Measurements from ENCODE around the gene PLK5.
"Not testable (repeated sequence)": the region's sequence is repeated elsewhere in the genome, so short reads cannot be mapped to it uniquely, and the experiment has no call there.

The PLK5 gene

DNA sequence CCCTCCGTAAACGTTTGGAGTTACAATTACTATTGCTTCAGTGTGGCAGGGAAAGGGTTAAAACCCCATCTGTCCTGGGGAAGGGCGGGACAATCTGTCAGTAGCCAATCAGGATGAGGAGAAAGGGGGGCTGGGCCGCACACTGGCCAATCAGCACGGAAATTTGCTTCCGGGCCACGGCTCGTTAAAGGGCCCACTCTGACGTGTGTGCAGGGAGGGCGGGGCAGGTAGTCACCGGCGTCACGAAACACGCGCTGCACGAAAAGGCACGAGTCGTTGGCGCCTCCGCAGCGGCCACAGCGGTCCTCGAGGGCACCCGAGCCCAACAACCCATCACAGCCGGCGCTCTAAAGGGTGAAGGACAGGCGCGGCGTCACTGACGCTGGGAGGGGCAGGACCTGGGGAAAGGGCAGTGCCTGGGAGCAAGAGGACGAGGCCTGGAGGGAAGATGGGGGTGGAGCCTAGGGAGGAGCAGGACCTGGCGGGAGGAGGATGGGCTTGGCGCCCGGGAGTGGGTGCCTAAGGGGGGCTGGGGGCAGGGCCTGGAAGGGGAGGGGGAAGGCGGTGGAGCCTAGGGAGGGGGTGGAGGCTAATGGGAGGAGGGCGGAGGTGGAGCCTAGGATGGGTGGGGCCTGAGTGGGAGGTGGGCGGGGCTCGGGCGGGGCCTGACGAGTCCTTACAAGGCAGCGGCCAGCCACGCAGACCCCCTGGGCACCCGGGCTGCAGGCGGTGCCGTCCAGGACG lies 15.9 kb upstream of the PLK5 start:
- DNase-seq = peak; percentile 89 to 95 (median 92)

DNA sequence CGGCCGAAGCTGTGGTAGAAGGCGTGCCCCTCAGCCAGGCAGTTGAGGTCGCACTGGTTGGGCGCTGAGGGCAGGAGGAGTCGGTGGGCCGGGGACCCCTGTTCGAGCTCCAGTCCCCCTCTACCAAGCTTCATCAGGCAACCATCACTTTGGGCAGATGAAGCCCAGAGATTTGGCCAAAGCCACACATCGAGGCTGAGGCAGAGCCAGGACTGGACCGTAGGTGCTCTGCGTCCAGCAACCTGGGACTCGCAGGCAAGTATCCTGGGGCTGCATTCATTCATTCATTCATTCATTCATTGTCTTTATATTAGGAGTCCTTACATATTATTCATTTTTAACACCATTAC lies 15.4 kb upstream of the PLK5 start:
- DNase-seq = no peak

DNA sequence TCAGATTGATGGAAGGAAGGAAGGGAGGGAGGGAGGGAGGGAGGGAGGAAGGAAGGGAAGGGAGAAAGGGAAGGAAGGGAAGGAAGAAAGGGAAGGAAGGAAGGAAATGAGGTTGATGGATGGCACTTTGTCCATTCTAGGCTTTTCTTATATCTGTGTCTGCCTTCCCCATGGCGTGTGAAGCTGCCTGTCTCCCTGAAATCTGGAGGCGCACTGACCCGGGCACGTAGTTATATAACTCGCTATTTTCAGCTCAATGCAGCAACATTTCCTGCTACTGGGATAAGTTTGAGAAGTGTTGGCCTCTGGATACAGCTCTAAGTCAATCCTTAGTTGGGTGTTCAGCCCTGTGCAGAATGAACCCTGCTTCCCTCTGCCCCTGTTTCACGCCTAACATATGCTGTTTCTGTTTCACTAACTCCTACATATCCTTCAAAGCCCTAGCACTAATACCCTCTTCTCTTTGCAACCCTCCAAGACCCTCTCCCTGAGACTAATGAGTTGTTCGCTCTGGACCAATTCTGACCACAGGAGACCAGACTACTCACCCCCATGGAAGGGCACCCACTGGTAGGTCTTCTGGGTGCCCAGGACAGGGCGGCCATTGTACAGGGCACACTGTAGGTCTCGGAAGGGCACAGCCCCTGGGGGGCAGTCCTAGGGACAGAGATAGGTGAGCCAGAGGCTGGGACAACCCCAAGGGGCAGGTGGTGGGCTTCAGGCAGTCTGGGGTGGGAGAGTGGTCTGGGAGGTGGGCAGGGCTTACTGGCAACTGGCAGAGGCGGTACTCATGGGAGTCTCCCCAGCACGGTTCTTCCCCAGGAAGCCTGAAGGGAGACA lies 14.1 kb upstream of the PLK5 start:
- no peak for DNase-seq

- no peak for DNase-seq
Measured at GRCh38 chr19:1510442-1510806, 13.5 kb upstream of the PLK5 start.

DNA sequence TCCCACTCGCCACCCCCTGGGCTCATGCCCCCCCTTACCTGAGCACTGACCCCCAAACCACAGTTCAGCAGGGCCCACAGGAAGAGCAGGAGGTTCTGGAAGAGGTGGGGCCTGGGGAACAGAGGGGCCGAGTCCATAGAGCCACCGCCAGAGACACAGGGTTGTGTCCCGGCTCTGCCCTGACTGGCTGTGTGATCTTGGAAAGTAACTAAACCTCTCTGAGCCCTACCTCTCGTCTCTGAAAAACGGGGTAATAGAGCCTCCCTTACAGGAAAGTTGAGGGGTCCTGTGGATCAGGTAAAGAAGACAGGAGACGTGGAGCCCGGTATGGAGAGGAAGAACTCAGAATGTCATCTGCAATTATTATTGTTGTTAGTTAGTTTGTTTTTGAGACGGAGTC lies 13.1 kb upstream of the PLK5 start:
- no peak for DNase-seq

DNA sequence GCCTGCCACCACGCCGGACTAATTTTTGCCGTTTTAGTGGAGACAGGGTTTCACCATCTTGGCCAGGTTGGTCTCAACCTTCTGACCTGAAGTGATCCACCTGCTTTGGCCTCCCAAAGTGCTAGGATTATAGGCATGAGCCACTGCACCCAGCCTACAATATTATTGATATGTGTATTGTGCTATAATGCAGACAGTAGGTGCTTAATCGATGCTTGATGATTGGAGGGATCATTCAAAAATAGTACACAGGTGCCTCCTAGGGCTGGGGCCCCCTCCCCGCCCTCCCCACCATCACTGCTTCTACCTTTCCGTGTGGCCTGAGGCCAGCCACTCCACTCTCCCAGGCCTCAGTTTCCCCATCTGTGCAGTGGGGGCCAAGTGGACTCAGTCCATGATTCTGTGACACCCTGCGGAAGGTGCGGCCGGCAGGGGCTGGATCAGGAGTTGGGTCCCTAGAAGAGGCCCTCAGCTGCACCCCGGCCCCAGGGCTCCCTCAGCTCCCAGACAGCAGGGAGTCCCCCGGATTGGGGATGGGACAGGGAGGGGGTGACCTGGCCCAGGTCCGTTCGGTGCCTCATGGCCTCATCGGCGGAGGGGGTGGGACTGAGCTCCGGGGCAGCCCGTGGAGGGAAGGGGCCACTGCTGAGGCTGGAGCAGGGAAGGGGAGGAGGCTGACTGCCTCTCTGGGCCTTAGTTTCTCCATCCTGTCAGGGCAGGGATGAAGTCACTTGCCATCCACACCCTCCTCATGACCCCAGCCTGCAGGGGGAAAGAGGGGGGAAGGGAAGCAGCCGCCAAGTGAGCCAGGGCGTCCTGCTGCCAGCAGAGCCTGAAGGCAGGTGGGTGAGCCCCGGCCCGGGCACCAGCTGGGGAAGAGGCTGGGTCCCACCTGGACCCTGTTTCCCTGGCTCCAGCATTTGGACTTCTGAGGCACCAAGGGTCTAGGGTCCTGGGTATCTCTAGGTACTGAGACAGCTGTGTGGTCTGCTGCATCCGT lies 12.3 kb upstream of the PLK5 start:
- no peak for DNase-seq

DNA sequence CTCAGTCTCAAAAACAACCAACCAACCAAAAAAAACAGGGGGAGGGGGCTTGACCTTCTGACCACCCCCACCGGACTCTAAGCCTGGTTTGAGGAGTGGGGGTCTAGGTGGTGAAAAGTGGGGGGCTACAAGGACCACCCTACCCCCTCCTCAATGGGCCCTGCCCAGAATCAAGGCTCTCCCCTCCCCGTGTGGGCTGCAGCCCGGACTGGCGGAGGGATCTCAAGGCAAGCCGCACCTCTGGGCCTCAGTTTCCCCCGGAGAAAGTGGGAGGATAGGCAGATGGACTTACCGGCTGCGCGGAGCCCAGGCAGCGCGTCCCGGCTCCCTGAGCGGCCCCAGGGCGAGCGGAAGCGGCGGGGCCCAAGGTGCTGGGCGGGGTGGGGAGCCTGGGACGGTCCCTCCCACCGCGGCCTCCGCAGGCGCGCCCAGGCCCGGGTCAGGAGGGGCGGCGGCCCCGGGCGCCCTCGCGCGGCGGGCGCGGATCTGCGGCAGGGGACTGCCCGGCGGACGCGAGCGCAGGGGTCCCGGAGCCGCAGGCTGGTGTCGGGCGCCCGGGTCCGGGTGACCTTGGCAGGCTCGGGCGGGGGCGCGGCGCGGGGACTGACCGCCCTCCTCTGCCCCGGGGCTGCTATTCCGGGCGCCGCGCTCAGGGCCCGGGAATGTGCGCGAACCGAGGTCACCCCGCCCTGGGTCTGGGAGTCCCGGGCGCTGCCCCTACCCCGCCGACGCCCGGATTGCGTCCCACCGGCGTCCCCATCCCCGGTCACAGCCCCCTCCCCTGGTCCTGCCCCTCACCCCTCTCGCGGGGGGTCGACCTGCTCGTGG lies 11.0 kb upstream of the PLK5 start, which contains the start of gene ADAMTSL5:
ADAMTSL5 (minus strand) TSS at position 349 of the 828 bp plus-strand sequence. CDS start 2,076 bp downstream, outside the sequence.
- DNase-seq = peak; percentile 14 to 53 (median 30)

GRCh38 chr19:1513499-1514294 lies 10.2 kb upstream of the PLK5 start:
- DNase-seq = peak; percentile 19 to 65 (median 54)

DNA sequence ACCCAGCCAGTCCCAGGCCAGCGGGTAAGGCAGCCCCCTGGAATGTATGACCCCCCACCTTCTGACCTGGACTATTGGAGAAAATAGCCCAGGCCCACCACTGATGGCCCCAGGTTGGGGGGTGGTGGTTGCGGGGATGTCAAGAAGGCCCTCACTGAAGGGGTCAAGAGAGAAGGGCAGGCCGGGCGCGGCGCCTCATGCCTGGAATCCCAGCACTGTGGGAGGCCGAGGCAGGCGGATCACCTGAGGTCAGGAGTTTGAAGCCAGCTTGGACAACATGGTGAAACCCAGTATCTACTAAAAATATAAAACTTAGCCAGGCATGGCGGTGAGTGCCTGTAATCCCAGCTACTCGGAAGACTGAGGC lies 9.6 kb upstream of the PLK5 start:
- DNase-seq = no peak

DNA sequence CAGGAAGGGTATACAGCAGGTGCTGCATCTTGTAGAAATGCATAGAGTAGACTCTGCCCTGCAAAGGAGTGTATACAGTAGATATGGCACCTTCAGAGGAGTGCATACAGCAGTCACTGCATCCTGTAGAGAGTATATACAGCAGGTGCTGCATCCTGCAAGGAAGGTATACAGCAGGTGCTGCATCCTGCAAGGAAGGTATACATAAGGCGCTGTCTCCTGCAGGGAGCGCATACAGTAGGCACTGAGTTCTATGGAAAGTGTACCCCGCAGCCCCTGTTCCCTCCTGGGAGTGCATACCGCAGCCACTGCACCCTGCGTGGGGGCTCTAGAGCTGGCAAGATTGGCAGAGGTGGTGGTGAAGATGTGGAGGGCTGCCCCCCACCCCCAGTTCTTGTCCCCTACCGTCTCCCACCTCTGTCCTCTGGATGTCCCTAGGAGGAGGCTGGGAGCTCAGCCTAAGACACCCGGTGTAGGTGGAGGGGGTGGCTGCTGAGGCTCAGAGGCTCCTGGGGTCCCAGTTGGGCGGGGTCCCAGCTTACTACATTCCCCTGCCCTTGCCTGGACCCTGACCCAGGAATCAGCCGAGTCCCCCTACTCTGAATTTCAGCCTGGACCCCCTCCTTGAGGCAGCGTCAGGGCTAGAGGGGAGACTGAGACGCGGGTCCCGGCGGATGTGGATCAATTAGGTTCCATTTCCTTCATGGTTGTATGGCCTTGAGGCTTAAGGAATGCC lies 8.7 kb upstream of the PLK5 start:
- no peak for DNase-seq

GRCh38 chr19:1516395-1516753 lies 7.5 kb upstream of the PLK5 start:
- DNase-seq = no peak

DNA sequence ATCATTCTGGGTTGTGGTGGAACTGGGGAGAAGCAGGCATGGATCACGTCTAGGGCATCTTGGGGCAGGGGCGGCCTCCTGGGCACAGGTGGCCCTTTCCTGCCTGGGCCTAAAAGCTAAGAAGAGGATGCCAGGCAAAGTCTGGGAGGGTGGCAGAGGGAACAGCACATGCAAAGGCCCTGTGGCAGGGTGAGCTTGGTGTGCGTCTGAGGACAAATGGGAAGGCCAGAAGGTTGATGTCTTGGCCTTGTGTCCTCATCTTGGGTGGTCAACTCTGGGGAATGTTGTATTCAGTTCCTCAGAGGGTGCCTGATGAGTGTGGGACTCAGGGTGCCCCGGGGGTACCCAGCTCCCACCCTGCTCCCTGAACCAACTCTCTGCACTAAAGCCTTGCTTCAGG lies 5.4 kb upstream of the PLK5 start:
- DNase-seq = no peak

- not testable (repeated sequence) for DNase-seq
Measured at GRCh38 chr19:1519802-1520201, 4.1 kb upstream of the PLK5 start.

- DNase-seq = no peak
Measured at GRCh38 chr19:1520203-1520780, 3.6 kb upstream of the PLK5 start.

- no peak for DNase-seq
Measured at GRCh38 chr19:1521636-1522035, 2.2 kb upstream of the PLK5 start.

GRCh38 chr19:1522061-1522460 lies 1.8 kb upstream of the PLK5 start:
- no peak for DNase-seq

- no peak for DNase-seq
Measured at GRCh38 chr19:1522838-1523237, 1.0 kb upstream of the PLK5 start.

DNA sequence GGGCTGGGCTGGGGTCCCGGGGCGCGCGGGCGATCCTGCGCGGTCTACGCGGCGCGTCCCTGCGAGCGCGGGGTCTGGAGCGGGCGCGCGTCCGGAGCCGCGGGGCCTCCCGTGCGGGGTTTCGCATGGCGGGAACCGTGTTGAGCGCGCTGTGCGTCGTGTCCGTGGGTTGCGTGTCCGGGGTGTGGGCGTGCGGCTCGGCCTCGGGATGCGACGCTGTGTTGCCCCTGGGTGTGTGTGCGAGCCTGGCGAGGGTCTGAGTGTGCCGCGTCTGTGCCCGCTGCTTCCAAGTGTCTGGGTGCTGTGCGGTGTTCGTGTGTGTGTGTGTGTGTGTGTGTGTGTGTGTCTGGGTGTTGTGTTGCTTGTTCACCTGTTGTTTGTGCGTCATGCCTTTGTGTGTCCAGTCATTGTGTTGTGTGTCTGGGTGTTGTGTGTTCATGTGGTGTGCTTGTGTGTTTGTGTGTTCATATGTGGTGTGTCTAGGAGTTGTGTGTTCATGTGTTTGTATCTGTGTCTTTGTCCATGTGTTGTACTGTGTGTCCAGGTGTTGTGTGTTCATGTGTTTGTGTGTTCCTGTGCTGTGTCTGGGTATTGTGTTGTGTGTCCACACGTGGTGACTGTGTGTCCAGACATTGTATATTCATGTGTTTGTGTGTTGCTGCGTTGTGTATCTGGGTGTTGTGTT lies 552 bp downstream of the PLK5 start:
- DNase-seq = no peak

DNA sequence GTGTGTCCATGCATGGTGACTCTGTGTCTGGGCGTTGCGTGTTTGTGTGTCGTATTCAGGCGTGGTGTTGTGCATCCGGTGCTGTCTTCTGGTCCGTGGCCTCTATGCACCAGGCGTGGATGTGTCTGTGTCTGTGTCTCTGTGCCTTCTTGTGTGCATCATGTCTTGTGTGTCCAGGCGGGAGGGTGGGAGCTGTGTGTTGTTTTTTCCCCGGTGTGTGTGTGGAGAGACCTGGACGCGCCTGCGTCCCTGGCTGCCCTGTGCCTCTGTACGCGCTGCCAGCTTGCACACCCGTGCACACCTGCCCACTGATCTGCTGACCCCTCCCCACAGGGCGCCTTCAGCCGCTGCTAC lies 1.1 kb downstream of the PLK5 start:
- no peak for DNase-seq

- no peak for DNase-seq
Measured at GRCh38 chr19:1525343-1525742, 1.5 kb downstream of the PLK5 start.
